Tibial nerve (tissue), 4 donors: ENCODE measurements around the gene SPAG17.

Experiments
- EP300 ChIP-seq, 2 donors: sonication (generic); formaldehyde crosslinking; IDR thresholded peaks; one replicate each; pipeline ENCODE4 v1.6.1; 2017; ENCODE audit warnings: antibody characterized with exemption in 2 of 2, mild to moderate bottlenecking in 1 of 2
- POLR2A ChIP-seq, 2 donors: fragments of 450-650 bp; IDR thresholded peaks; one replicate each; pipeline ENCODE4 v1.6.1; 2017; ENCODE audit warnings: antibody characterized with exemption in 2 of 2, mild to moderate bottlenecking in 2 of 2, moderate library complexity in 2 of 2
- TF ChIP-seq, protein P1 (sequence below), 5 experiments: fragments of 200-600 bp in 3 of 5; fragments of 450-650 bp in 2 of 5; sonication (generic) in 3 of 5; IDR thresholded peaks; one replicate each; pipeline ENCODE4 v1.5.1; 2016 to 2019; ENCODE audit warnings: antibody characterized with exemption in 5 of 5, mild to moderate bottlenecking in 3 of 5, moderate library complexity in 2 of 5

DNA sequence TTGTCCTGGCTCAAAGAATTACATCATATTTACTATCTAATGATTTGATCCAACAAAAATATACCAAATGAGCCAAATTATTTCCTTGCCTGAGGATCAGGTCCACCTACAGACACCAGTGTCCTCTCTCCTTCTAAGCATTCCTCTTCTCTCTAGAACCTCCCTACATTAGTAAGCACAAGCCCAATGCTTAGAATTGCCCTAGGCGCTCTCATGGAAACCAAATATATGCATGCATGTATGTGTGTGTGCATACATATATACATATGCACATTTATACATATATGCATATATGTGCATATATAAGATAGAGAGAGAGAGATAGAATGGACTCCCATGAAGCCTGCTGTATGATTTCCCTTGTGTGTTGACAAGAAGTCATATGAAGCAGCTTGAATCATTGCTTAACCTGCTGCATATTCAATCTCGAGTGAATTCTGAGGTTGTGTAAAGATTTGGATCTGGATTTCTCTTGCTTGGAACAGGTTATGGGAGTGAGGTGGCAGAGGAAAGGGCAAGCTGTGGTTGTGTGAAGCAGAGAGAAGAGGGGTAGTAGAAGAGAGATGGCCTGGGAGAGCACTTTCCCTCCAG, 66.1 kb downstream of the SPAG17 start:
- TF ChIP-seq POLR2A (IDR thresholded peaks at IDR 0.05): no peak
- TF ChIP-seq, protein P1, sequence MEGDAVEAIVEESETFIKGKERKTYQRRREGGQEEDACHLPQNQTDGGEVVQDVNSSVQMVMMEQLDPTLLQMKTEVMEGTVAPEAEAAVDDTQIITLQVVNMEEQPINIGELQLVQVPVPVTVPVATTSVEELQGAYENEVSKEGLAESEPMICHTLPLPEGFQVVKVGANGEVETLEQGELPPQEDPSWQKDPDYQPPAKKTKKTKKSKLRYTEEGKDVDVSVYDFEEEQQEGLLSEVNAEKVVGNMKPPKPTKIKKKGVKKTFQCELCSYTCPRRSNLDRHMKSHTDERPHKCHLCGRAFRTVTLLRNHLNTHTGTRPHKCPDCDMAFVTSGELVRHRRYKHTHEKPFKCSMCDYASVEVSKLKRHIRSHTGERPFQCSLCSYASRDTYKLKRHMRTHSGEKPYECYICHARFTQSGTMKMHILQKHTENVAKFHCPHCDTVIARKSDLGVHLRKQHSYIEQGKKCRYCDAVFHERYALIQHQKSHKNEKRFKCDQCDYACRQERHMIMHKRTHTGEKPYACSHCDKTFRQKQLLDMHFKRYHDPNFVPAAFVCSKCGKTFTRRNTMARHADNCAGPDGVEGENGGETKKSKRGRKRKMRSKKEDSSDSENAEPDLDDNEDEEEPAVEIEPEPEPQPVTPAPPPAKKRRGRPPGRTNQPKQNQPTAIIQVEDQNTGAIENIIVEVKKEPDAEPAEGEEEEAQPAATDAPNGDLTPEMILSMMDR (IDR thresholded peaks at IDR 0.05): no peak
- no peak for TF ChIP-seq EP300 (IDR thresholded peaks at IDR 0.05)
